ENCODE results near the gene FAM174C. TPM values are rescaled to one million over a fixed set of nuclear protein-coding genes. Genes with fewer than 3 reads are reported as not detected.

Gene FAM174C
- total and polyA plus RNA-seq, 10 donors = 35.8 to 134 (median 46.6) TPM

GRCh38 chr19:1308718-1309117 is 33.4 kb downstream of the FAM174C start:
- WGBS, 5 donors = 65 to 74% (median 69%) methylated on average over 11 of the region's 11 CpGs
- no peaks in the 10 kb centered on the region for H3K9me3 ChIP-seq
- H3K36me3 ChIP-seq = no peaks in the 10 kb centered on the region
- intact Hi-C loops (cut with DNase I; ENCODE audit: low total_unique reads) = no loop called here
- no peak for DNase-seq
- no peak overlapping the region for H3K27ac ChIP-seq
- no peak for TF ChIP-seq CTCF (IDR thresholded peaks at IDR 0.05 in 8 of 11, conservative IDR thresholded peaks at IDR 0.05 in 3 of 11)
- H3K4me1 ChIP-seq = no peaks in the 10 kb centered on the region
- H3K27me3 ChIP-seq (replicated peaks in 1 of 7) = peaks cover 0 to 44% (median 7%) of the 10 kb centered on the region in 7 donors
- no peak overlapping the region for H3K4me3 ChIP-seq

- H3K36me3 ChIP-seq = no peaks in the 10 kb centered on the region
- peaks cover 0 to 5% (median under 1%) of the 10 kb centered on the region in 6 donors for H3K4me1 ChIP-seq
- TF ChIP-seq POLR2AphosphoS5 (IDR thresholded peaks at IDR 0.05) (no peak), CTCF (IDR thresholded peaks at IDR 0.05 in 8 of 11, conservative IDR thresholded peaks at IDR 0.05 in 3 of 11) (no peak), POLR2A (IDR thresholded peaks at IDR 0.05) (no peak)
- no peaks in the 10 kb centered on the region for H3K9me3 ChIP-seq
- DNase-seq = no peak
- no peak overlapping the region for H3K27ac ChIP-seq
- peaks cover 0 to 59% (median 21%) of the 10 kb centered on the region in 7 donors for H3K27me3 ChIP-seq (replicated peaks in 1 of 7)
- WGBS, 5 donors = 74 to 78% (median 75%) methylated on average over 27 to 28 of the region's 28 CpGs
- no peak overlapping the region for H3K4me3 ChIP-seq
- intact Hi-C loops (cut with DNase I; ENCODE audit: low total_unique reads) = no loop called here
These were observed 34.9 kb downstream of the FAM174C start for GRCh38 chr19:1309977-1310852.

GRCh38 chr19:1310853-1311180 is 35.5 kb downstream of the FAM174C start:
- H3K4me1 ChIP-seq = peaks cover 0 to 11% (median 6%) of the 10 kb centered on the region in 6 donors
- H3K9me3 ChIP-seq = no peaks in the 10 kb centered on the region
- whole genome bisulfite sequencing, 5 donors = 87 to 93% (median 93%) methylated on average over 12 to 18 of the region's 18 CpGs
- DNase-seq = no peak
- H3K27ac ChIP-seq = no peak overlapping the region
- intact Hi-C loops (cut with DNase I; ENCODE audit: low total_unique reads) = no loop called here
- TF ChIP-seq POLR2AphosphoS5 (IDR thresholded peaks at IDR 0.05) (no peak), POLR2A (IDR thresholded peaks at IDR 0.05) (no peak), CTCF (IDR thresholded peaks at IDR 0.05 in 8 of 11, conservative IDR thresholded peaks at IDR 0.05 in 3 of 11) (no peak)
- H3K36me3 ChIP-seq = no peaks in the 10 kb centered on the region
- H3K27me3 ChIP-seq (replicated peaks in 1 of 7) = peaks cover 0 to 65% (median 27%) of the 10 kb centered on the region in 7 donors
- no peak overlapping the region for H3K4me3 ChIP-seq

GRCh38 chr19:1311543-1312091 is 36.3 kb downstream of the FAM174C start:
- Histone ChIP-seq H3K4me1 (peaks cover 0 to 17% (median 9%) of the 10 kb centered on the region in 6 donors), H3K27ac (no peak overlapping the region), H3K4me3 (no peak overlapping the region), H3K27me3 (replicated peaks in 1 of 7) (peaks cover 0 to 73% (median 35%) of the 10 kb centered on the region in 7 donors), H3K36me3 (no peaks in the 10 kb centered on the region), H3K9me3 (no peaks in the 10 kb centered on the region)
- intact Hi-C loops (cut with DNase I; ENCODE audit: low total_unique reads) = no loop called here
- TF ChIP-seq CTCF (IDR thresholded peaks at IDR 0.05 in 8 of 11, conservative IDR thresholded peaks at IDR 0.05 in 3 of 11) (no peak), POLR2AphosphoS5 (IDR thresholded peaks at IDR 0.05) (no peak), POLR2A (IDR thresholded peaks at IDR 0.05) (no peak)
- no peak for DNase-seq
- 58 to 73% (median 65%) methylated on average over 11 to 21 of the region's 21 CpGs for WGBS, 5 donors

Measured in spleen (tissue), 11 donors.